IMR-90 (cell line): Measurements from ENCODE around the gene SLC8A3. TPM values are rescaled to one million over a fixed set of nuclear protein-coding genes. Genes with fewer than 3 reads are reported as not detected.

ENCODE experiments used
- ATAC-seq: fragments of 200-7000 bp; cut with Tn5 transposase; 2 replicates; pipeline ENCODE4 v1.9.1; 2020; ENCODE audit warnings: low read depth, mild to moderate bottlenecking, moderate library complexity
- BruUV-seq: library from RNA; stranded (reverse); fragments of 400-500 nt; replicated peaks from 2 replicates; lab custom pipeline; 2021; lab: Mats Ljungman, UMichigan
- CTCF ChIA-PET: fragments of 300-600 bp; formaldehyde crosslinking; extraction: SDS; loops from one replicate; lab custom pipeline; 2021; ENCODE audit warnings: antibody characterized with exemption; lab: Yijun Ruan, JAX
- POLR2A ChIA-PET: fragments of 300-600 bp; sonication (Branson Sonifier 250); formaldehyde crosslinking; loops from one replicate; lab custom pipeline; 2022; ENCODE audit warnings: antibody characterized with exemption; ENCODE audit not compliant: unreplicated experiment; lab: Charles Lee
- DNase-seq: peaks from one replicate; pipeline ENCODE4 v3.0.0; 2013
- H2AFZ ChIP-seq: replicated peaks from 2 replicates; pipeline ENCODE3; 2013; ENCODE audit warnings: low read length, mild to moderate bottlenecking; ENCODE audit not compliant: poor library complexity
- H2AK5ac ChIP-seq: 2 replicates; pipeline ENCODE4 v1.6.1; 2013; ENCODE audit warnings: low read depth, low read length, inconsistent platforms
- H2AK9ac ChIP-seq: replicated peaks from 2 replicates; pipeline ENCODE3; 2013; ENCODE audit warnings: mild to moderate bottlenecking, low read depth, low read length, moderate library complexity; ENCODE audit not compliant: poor library complexity
- H2BK120ac ChIP-seq: 2 replicates; pipeline ENCODE4 v1.6.1; 2013; ENCODE audit warnings: low read depth, low read length, inconsistent platforms
- H2BK15ac ChIP-seq: 3 replicates; pipeline ENCODE4 v1.6.1; 2013; ENCODE audit warnings: low read depth, low read length, inconsistent platforms
- H2BK20ac ChIP-seq: 2 replicates; pipeline ENCODE4 v1.6.1; 2013; ENCODE audit warnings: low read depth, mild to moderate bottlenecking, inconsistent platforms, low read length, moderate library complexity
- H2BK5ac ChIP-seq: 2 replicates; pipeline ENCODE4 v1.6.1; 2013; ENCODE audit warnings: mild to moderate bottlenecking, low read depth, low read length, inconsistent platforms; ENCODE audit not compliant: poor library complexity, severe bottlenecking
- H3K14ac ChIP-seq: replicated peaks from 2 replicates; pipeline ENCODE4 v1.6.1; 2013; ENCODE audit warnings: low read depth, low read length, inconsistent platforms
- H3K18ac ChIP-seq: 2 replicates; pipeline ENCODE4 v1.6.1; 2013; ENCODE audit warnings: low read depth, low read length, control low read depth
- H3K23ac ChIP-seq: 2 replicates; pipeline ENCODE4 v1.6.1; 2013; ENCODE audit warnings: low read depth, low read length, inconsistent platforms
- H3K27ac ChIP-seq: 2 replicates; pipeline ENCODE4 v1.5.1; 2013; ENCODE audit warnings: mild to moderate bottlenecking, control low read depth, low read length; ENCODE audit not compliant: insufficient read depth
- H3K27me3 ChIP-seq: 2 replicates; pipeline ENCODE4 v1.6.1; 2013; ENCODE audit warnings: low read length; ENCODE audit not compliant: control insufficient read depth, insufficient read depth
- H3K36me3 ChIP-seq: 2 replicates; pipeline ENCODE4 v1.6.1; 2013; ENCODE audit warnings: low read length, mixed read lengths; ENCODE audit not compliant: control insufficient read depth, insufficient read depth
- H3K4ac ChIP-seq: 2 replicates; pipeline ENCODE4 v1.6.1; 2013; ENCODE audit warnings: low read depth, low read length, inconsistent platforms
- H3K4me1 ChIP-seq: 2 replicates; pipeline ENCODE4 v1.6.1; 2013; ENCODE audit warnings: low read length, mixed read lengths; ENCODE audit not compliant: control insufficient read depth, insufficient read depth
- H3K4me2 ChIP-seq: 2 replicates; pipeline ENCODE4 v1.6.1; 2013; ENCODE audit warnings: low read depth, mild to moderate bottlenecking, control low read depth, low read length, moderate library complexity
- H3K4me3 ChIP-seq: 2 replicates; pipeline ENCODE4 v1.5.1; 2013; ENCODE audit warnings: low read depth, mild to moderate bottlenecking, control low read depth, low read length, moderate library complexity; ENCODE audit not compliant: insufficient read depth
- H3K56ac ChIP-seq: 2 replicates; pipeline ENCODE4 v1.6.1; 2013; ENCODE audit warnings: low read length, inconsistent platforms; ENCODE audit not compliant: insufficient read depth; ENCODE audit errors: extremely low read depth
- H3K79me1 ChIP-seq, 2 experiments: 2 replicates each; pipeline ENCODE4 v1.6.1; 2013; ENCODE audit warnings: low read length in 2 of 2, inconsistent platforms in 1 of 2, low read depth in 1 of 2
- H3K9ac ChIP-seq: 2 replicates; pipeline ENCODE4 v1.6.1; 2013; ENCODE audit warnings: low read depth, low read length, control low read depth
- H3K9me1 ChIP-seq: 2 replicates; pipeline ENCODE4 v1.6.1; 2013; ENCODE audit warnings: low read length, inconsistent platforms; ENCODE audit not compliant: insufficient read depth
- H3K9me3 ChIP-seq: 2 replicates; pipeline ENCODE4 v1.6.1; 2013; ENCODE audit warnings: low read length; ENCODE audit not compliant: control insufficient read depth, insufficient read depth
- H4K20me1 ChIP-seq: 2 replicates; pipeline ENCODE4 v1.6.1; 2013; ENCODE audit warnings: low read length, inconsistent platforms; ENCODE audit not compliant: insufficient read depth
- H4K5ac ChIP-seq: 2 replicates; pipeline ENCODE4 v1.6.1; 2013; ENCODE audit warnings: mild to moderate bottlenecking, low read depth, low read length, control low read depth
- H4K8ac ChIP-seq, 2 experiments: 2 replicates each; pipeline ENCODE4 v1.6.1; 2013; ENCODE audit warnings: low read depth in 2 of 2, low read length in 2 of 2, control low read depth in 1 of 2, inconsistent platforms in 1 of 2
- H4K91ac ChIP-seq: 2 replicates; pipeline ENCODE4 v1.6.1; 2013; ENCODE audit warnings: low read depth, low read length, inconsistent platforms; ENCODE audit not compliant: insufficient read depth
- CHD1 ChIP-seq: IDR thresholded peaks from 2 replicates; pipeline ENCODE4 v1.6.1; 2012; ENCODE audit warnings: low read depth, low read length, improper control_type of control experiment
- RAD21 ChIP-seq: IDR thresholded peaks from 2 replicates; pipeline ENCODE4 v1.6.1; 2012; ENCODE audit warnings: low read length, improper control_type of control experiment
- RCOR1 ChIP-seq: IDR thresholded peaks from 2 replicates; pipeline ENCODE4 v1.6.1; 2012; ENCODE audit warnings: mild to moderate bottlenecking, low read length, improper control_type of control experiment; ENCODE audit not compliant: insufficient replicate concordance
- SMC3 ChIP-seq: fragments of 150-350 bp; IDR thresholded peaks from 2 replicates; pipeline ENCODE4 v1.6.1; 2016; ENCODE audit warnings: low read depth, mild to moderate bottlenecking, antibody characterized with exemption, low read length, moderate library complexity
- WGBS, 2 experiments: methylation state at CpG; one replicate each; pipeline versions ENCODE4 v1.1.5 to v1.1.7; 2013; ENCODE audit warnings: missing lambda C conversion rate in 2 of 2; ENCODE audit not compliant: insufficient read length in 1 of 2; ENCODE audit errors: extremely low coverage in 2 of 2; 5-methylcytosine and 5-hydroxymethylcytosine counted together
- dilution Hi-C: fragments of 300-500 bp; cut with HindIII; formaldehyde crosslinking; loops from one replicate; pipeline ENCODE4 v1.14.3; 2018; ENCODE audit warnings: low sequenced_read_pairs; ENCODE audit not compliant: unreplicated experiment
- in situ Hi-C: fragments of 300-500 bp; cut with MboI; formaldehyde crosslinking; loops from 3 replicates; pipeline ENCODE4 v1.14.3; 2019; ENCODE audit warnings: low sequenced_read_pairs, inconsistent platforms, mixed read lengths
- intact Hi-C: fragments of 100-400 bp; cut with micrococcal nuclease; formaldehyde crosslinking; loops from 2 replicates; pipeline ENCODE4 v1.10.0; 2022
- polyA plus RNA-seq, 3 experiments: library from polyadenylated mRNA; depleted of rRNA; stranded (reverse); fragments of >200 nt; gene quantifications; 2 replicates each; pipeline ENCODE4 v1.2.3, GENCODE V29; 2012; ENCODE audit warnings: low replicate concordance in 1 of 3
- total RNA-seq: library from RNA; depleted of rRNA; stranded (reverse); fragments of >200 nt; gene quantifications from 2 replicates; pipeline ENCODE4 v1.2.3, GENCODE V29; 2012

SLC8A3 gene
- total and polyA plus RNA-seq, 2 of the 4 experiments (the other 2 are of a cell fraction) = under 0.01 TPM; not detected in 1

DNA sequence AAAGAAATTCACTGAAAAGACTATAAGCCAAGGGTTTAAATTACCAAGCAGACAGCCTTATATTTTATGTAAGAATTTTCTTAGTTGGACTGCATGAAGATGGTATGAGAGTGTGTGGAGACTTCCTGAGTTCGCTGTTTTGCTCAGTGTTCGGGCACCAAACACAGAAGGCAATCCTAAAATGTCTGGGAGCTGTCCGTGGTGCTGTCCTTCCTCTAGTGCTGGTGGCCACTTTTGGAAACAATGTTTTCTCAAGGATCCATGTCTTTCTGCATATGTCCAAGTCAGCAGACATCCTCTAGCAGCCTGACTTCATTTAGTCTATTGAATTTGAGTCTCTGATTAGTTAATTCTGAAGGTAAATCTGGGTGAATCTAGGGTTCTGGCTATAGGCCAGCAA is 135.8 kb downstream of the SLC8A3 start:
- Histone ChIP-seq H3K14ac (no peak overlapping the region), H3K4me1 (no peaks in the 10 kb centered on the region), H2AFZ (no peak overlapping the region), H3K23ac (no peak overlapping the region), H3K9me3 (no peaks in the 10 kb centered on the region), H3K18ac (no peak overlapping the region), H3K9ac (no peak overlapping the region), H3K4me3 (no peak overlapping the region), H3K36me3 (no peaks in the 10 kb centered on the region), H3K79me1 (no peaks in the 10 kb centered on the region), H2BK15ac (no peak overlapping the region), H2BK5ac (no peak overlapping the region), H2BK20ac (no peak overlapping the region), H2BK120ac (no peak overlapping the region), H3K4me2 (no peak overlapping the region), H4K5ac (no peak overlapping the region), H2AK9ac (no peak overlapping the region), H3K27ac (no peak overlapping the region), H4K8ac (no peak overlapping the region), H3K27me3 (peaks cover 6% of the 10 kb centered on the region), H3K9me1 (no peaks in the 10 kb centered on the region), H4K20me1 (no peaks in the 10 kb centered on the region), H4K91ac (no peak overlapping the region), H3K4ac (no peak overlapping the region), H2AK5ac (no peak overlapping the region), H3K56ac (no peak overlapping the region)
- CTCF ChIA-PET = interaction anchor here (1.0 kb wide), 1 partner anchor 21 kb away, joined by 3 read pairs; no protein-coding TSS in a partner anchor
- DNase-seq = peak; percentile 28
- in situ Hi-C loops (no loop called here), dilution Hi-C loops (no loop called here), intact Hi-C loops (no loop called here)
- no TSS peak for BruUV-seq
- POLR2A ChIA-PET = no interaction called here
- ATAC-seq = peak; percentile 63
- no peak for TF ChIP-seq SMC3
- no peak for TF ChIP-seq RCOR1
- no peak for TF ChIP-seq RAD21
- no peak for TF ChIP-seq CHD1
- 33% methylated on average over 1 of the region's 3 CpGs; no CpG with 5 or more reads in 1 of the 2 experiments for WGBS, 2 experiments
